ENCODE measurements around the gene RAB30.

DNA sequence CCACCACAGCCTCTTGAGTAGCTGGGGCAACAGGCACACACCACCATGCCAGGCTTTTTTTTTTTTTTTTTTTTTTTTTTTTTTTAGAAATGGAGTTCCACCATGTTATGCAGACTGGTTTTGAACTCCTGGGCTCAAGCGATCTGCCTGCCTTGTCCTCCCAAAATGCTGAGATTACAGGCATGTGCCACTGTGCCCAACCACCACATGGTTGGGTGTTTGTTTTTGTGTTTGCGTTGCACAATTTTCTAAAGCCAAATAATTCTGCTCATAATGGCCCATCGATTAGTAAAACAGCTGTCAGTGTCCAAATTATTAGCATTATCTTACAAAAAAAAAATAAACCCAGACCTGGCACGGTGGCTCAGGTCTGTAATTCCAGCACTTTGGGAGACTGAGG, 104.3 kb downstream of the RAB30 start:
- no peak for TF ChIP-seq CTCF (conservative IDR thresholded peaks at IDR 0.05 in 1 of 2, IDR thresholded peaks at IDR 0.05 in 1 of 2; ENCODE audit: extremely low read depth in 1 of 2, insufficient read depth in 1 of 2, low read depth in 1 of 2, low read length in 2 of 2)
- no peak for TF ChIP-seq EZH2 (IDR thresholded peaks at IDR 0.05; ENCODE audit: borderline replicate concordance, low read length)

Measured in mammary epithelial cell (primary cell).